Measurements from ENCODE around the gene NCDN. TPM values are rescaled to one million over a fixed set of nuclear protein-coding genes. Genes with fewer than 3 reads are reported as not detected.

Gene NCDN
- total RNA-seq, 1 experiment from 2014 or later, result 39.2 TPM

GRCh38 chr1:35600593-35600992 lies 43.0 kb downstream of the NCDN start:
- DNase-seq (ENCODE audit: low spot score) (no peak), ATAC-seq (no peak)
- peaks cover 26% of the 10 kb centered on the region for H3K36me3 Mint-ChIP-seq
- H3K4me1 Mint-ChIP-seq, result peaks cover 9% of the 10 kb centered on the region; the same call in 1 of the 2 replicates
- no peak for TF ChIP-seq TCF7 (CRISPR knock-in tag; IDR thresholded peaks at IDR 0.05; ENCODE audit: low read depth)
- no peak for TF ChIP-seq MYBL2 (CRISPR knock-in tag; IDR thresholded peaks at IDR 0.05)
- TF ChIP-seq FOXP1 (CRISPR knock-in tag; IDR thresholded peaks at IDR 0.05; ENCODE audit: borderline replicate concordance), result no peak
- no peak for TF ChIP-seq GABPB1 (CRISPR knock-in tag; IDR thresholded peaks at IDR 0.05)
- TF ChIP-seq ZNF121 (CRISPR knock-in tag; IDR thresholded peaks at IDR 0.05), result no peak
- no peak for TF ChIP-seq ZNF232 (CRISPR knock-in tag; IDR thresholded peaks at IDR 0.05)
- TF ChIP-seq, protein P1, sequence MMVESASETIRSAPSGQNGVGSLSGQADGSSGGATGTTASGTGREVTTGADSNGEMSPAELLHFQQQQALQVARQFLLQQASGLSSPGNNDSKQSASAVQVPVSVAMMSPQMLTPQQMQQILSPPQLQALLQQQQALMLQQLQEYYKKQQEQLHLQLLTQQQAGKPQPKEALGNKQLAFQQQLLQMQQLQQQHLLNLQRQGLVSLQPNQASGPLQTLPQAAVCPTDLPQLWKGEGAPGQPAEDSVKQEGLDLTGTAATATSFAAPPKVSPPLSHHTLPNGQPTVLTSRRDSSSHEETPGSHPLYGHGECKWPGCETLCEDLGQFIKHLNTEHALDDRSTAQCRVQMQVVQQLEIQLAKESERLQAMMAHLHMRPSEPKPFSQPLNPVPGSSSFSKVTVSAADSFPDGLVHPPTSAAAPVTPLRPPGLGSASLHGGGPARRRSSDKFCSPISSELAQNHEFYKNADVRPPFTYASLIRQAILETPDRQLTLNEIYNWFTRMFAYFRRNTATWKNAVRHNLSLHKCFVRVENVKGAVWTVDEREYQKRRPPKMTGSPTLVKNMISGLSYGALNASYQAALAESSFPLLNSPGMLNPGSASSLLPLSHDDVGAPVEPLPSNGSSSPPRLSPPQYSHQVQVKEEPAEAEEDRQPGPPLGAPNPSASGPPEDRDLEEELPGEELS (CRISPR knock-in tag; IDR thresholded peaks at IDR 0.05), result no peak
- no peak for TF ChIP-seq ZNF263 (CRISPR knock-in tag; IDR thresholded peaks at IDR 0.05; ENCODE audit: low read depth)
- TF ChIP-seq SMAD3 (CRISPR knock-in tag; IDR thresholded peaks at IDR 0.05; ENCODE audit: borderline replicate concordance), result no peak
- TF ChIP-seq ESRRA (CRISPR knock-in tag; IDR thresholded peaks at IDR 0.05; ENCODE audit: borderline replicate concordance), result no peak
- TF ChIP-seq, protein P2, sequence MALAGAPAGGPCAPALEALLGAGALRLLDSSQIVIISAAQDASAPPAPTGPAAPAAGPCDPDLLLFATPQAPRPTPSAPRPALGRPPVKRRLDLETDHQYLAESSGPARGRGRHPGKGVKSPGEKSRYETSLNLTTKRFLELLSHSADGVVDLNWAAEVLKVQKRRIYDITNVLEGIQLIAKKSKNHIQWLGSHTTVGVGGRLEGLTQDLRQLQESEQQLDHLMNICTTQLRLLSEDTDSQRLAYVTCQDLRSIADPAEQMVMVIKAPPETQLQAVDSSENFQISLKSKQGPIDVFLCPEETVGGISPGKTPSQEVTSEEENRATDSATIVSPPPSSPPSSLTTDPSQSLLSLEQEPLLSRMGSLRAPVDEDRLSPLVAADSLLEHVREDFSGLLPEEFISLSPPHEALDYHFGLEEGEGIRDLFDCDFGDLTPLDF (CRISPR knock-in tag; IDR thresholded peaks at IDR 0.05), result no peak
- TF ChIP-seq, protein P3, sequence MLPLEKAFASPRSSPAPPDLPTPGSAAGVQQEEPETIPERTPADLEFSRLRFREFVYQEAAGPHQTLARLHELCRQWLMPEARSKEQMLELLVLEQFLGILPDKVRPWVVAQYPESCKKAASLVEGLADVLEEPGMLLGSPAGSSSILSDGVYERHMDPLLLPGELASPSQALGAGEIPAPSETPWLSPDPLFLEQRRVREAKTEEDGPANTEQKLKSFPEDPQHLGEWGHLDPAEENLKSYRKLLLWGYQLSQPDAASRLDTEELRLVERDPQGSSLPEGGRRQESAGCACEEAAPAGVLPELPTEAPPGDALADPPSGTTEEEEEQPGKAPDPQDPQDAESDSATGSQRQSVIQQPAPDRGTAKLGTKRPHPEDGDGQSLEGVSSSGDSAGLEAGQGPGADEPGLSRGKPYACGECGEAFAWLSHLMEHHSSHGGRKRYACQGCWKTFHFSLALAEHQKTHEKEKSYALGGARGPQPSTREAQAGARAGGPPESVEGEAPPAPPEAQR (CRISPR knock-in tag; IDR thresholded peaks at IDR 0.05), result no peak
- TF ChIP-seq, protein P4, sequence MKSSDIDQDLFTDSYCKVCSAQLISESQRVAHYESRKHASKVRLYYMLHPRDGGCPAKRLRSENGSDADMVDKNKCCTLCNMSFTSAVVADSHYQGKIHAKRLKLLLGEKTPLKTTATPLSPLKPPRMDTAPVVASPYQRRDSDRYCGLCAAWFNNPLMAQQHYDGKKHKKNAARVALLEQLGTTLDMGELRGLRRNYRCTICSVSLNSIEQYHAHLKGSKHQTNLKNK (CRISPR knock-in tag; IDR thresholded peaks at IDR 0.05), result no peak
- ChIA-PET POLR2A (no interaction called here), CTCF (interaction anchor here (0.9 kb wide), 1 partner anchor 127 kb away, joined by 3 read pairs; no protein-coding TSS in a partner anchor)
- H3K27me3 Mint-ChIP-seq (ENCODE audit: low read depth), result no peaks in the 10 kb centered on the region
- no peak overlapping the region for H3K27ac Mint-ChIP-seq
- no peak overlapping the region for H3K4me3 Mint-ChIP-seq
- H3K9me3 Mint-ChIP-seq, result no peaks in the 10 kb centered on the region

DNA sequence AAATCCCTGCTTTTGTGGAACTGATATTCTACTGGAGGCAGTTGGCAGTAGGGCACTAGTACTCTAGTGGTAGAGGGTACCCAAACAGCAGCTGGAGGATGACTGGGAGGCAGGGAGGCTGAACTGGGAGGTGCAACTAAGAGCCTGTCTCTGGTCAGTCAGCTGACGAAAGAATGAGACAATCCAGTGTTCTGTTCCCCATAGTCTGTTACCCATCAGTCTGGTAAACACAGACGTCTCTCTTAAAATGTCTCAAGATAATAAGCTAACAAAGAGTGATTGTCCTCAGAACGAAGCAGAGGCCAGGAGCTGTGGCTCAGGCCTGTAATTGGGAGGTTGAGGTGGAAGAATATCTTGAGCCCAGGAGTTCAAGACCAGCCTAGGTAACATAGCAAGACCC lies 45.9 kb downstream of the NCDN start:
- Mint-ChIP-seq H3K27me3 (ENCODE audit: low read depth) (no peaks in the 10 kb centered on the region), H3K27ac (no peak overlapping the region), H3K4me3 (no peak overlapping the region), H3K4me1 (peaks cover 11% of the 10 kb centered on the region), H3K9me3 (no peaks in the 10 kb centered on the region), H3K36me3 (peaks cover 37% of the 10 kb centered on the region)
- TF ChIP-seq TEAD1 (CRISPR knock-in tag; IDR thresholded peaks at IDR 0.05), result no peak
- no peak for TF ChIP-seq ZNF219 (CRISPR knock-in tag; IDR thresholded peaks at IDR 0.05; ENCODE audit: borderline replicate concordance)
- TF ChIP-seq FOXK1 (CRISPR knock-in tag; IDR thresholded peaks at IDR 0.05), result no peak
- TF ChIP-seq SP1 (CRISPR knock-in tag; conservative IDR thresholded peaks at IDR 0.05), result no peak
- no peak for TF ChIP-seq ZNF396 (CRISPR knock-in tag; IDR thresholded peaks at IDR 0.05; ENCODE audit: borderline replicate concordance)
- TF ChIP-seq MYBL2 (CRISPR knock-in tag; IDR thresholded peaks at IDR 0.05), result no peak
- no peak for TF ChIP-seq ESRRA (CRISPR knock-in tag; IDR thresholded peaks at IDR 0.05; ENCODE audit: borderline replicate concordance)
- CTCF ChIA-PET, result interaction anchor here (1.0 to 1.6 kb wide), 4 partner anchors 12 to 112 kb away, joined by 3 to 6 read pairs (median 5); no protein-coding TSS in a partner anchor
- POLR2A ChIA-PET, result no interaction called here
- DNase-seq (ENCODE audit: low spot score) (no peak), ATAC-seq (no peak)

- no peak for TF ChIP-seq ZNF317 (CRISPR knock-in tag; IDR thresholded peaks at IDR 0.05; ENCODE audit: borderline replicate concordance, low read depth)
- no peak for TF ChIP-seq ZNF512 (CRISPR knock-in tag; IDR thresholded peaks at IDR 0.05; ENCODE audit: borderline replicate concordance)
- TF ChIP-seq ZNF263 (CRISPR knock-in tag; IDR thresholded peaks at IDR 0.05; ENCODE audit: low read depth), result no peak
- TF ChIP-seq SOX15 (CRISPR knock-in tag; IDR thresholded peaks at IDR 0.05), result no peak
- no peak for TF ChIP-seq NR1H2 (CRISPR knock-in tag; IDR thresholded peaks at IDR 0.05)
- no peak for TF ChIP-seq ZNF423 (CRISPR knock-in tag; IDR thresholded peaks at IDR 0.05)
- Mint-ChIP-seq H3K27ac (no peak overlapping the region), H3K4me3 (no peak overlapping the region), H3K36me3 (peaks cover 42% of the 10 kb centered on the region), H3K9me3 (no peaks in the 10 kb centered on the region), H3K4me1 (peaks cover 8% of the 10 kb centered on the region), H3K27me3 (ENCODE audit: low read depth) (no peaks in the 10 kb centered on the region)
- ChIA-PET POLR2A (no interaction called here), CTCF (interaction anchor here (1.0 to 1.6 kb wide), 5 partner anchors 12 to 112 kb away, joined by 3 to 6 read pairs (median 5); no protein-coding TSS in a partner anchor)
- no peak for ATAC-seq
- DNase-seq (ENCODE audit: low spot score), result no peak
Measured at GRCh38 chr1:35603941-35604340, 46.3 kb downstream of the NCDN start.

Measured in WTC11 (cell line).